Measurements from ENCODE around the gene RNGTT. TPM values are rescaled to one million over a fixed set of nuclear protein-coding genes. Genes with fewer than 3 reads are reported as not detected.
"Not testable (repeated sequence)": the region's sequence is repeated elsewhere in the genome, so short reads cannot be mapped to it uniquely, and the experiment has no call there.

The RNGTT gene
- total RNA-seq, 1 experiment from 2014 or later: 19.4 TPM

DNA sequence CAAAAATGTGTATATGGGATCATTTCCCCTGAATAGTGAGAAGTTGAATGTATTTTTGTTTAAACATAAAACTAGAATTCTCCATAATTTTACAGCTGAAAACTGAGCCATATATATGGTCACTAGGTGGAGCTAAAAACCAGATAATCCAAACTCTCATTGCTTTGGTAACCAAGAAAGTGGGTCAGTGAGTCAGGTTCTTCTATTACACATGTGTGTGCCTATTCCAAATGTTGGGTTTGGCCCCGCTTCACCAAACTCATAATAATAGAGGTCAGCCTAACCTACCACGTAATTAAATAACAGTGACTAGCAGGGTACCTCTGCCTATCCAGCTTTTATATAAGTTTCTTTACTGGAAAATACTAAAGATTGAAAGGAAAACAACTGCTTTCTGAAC is 19.3 kb upstream of the RNGTT start:
- Mint-ChIP-seq H3K4me3 (ENCODE audit: low read depth, unreplicated experiment) (no peak overlapping the region), H3K27ac (ENCODE audit: unreplicated experiment) (no peak overlapping the region), H3K36me3 (ENCODE audit: insufficient read depth, unreplicated experiment) (no peaks in the 10 kb centered on the region), H3K4me1 (ENCODE audit: low read depth, unreplicated experiment) (peaks cover 14% of the 10 kb centered on the region), H3K9me3 (ENCODE audit: low read depth, unreplicated experiment) (no peaks in the 10 kb centered on the region), H3K27me3 (ENCODE audit: unreplicated experiment) (no peaks in the 10 kb centered on the region)
- CTCF ChIA-PET: interaction anchor here (0.6 to 3.2 kb wide), 12 partner anchors 16 to 389 kb away, joined by 3 to 38 read pairs (median 4); partner anchors contain the start of genes PNRC1, RNGTT and SRSF12
- intact Hi-C loops (cut with micrococcal nuclease; ENCODE audit: unreplicated experiment): loop anchor here (1.0 to 2.0 kb wide), 4 partner anchors 102 to 386 kb away; no protein-coding TSS in a partner anchor
- no peak for DNase-seq
- TF ChIP-seq, protein P1, sequence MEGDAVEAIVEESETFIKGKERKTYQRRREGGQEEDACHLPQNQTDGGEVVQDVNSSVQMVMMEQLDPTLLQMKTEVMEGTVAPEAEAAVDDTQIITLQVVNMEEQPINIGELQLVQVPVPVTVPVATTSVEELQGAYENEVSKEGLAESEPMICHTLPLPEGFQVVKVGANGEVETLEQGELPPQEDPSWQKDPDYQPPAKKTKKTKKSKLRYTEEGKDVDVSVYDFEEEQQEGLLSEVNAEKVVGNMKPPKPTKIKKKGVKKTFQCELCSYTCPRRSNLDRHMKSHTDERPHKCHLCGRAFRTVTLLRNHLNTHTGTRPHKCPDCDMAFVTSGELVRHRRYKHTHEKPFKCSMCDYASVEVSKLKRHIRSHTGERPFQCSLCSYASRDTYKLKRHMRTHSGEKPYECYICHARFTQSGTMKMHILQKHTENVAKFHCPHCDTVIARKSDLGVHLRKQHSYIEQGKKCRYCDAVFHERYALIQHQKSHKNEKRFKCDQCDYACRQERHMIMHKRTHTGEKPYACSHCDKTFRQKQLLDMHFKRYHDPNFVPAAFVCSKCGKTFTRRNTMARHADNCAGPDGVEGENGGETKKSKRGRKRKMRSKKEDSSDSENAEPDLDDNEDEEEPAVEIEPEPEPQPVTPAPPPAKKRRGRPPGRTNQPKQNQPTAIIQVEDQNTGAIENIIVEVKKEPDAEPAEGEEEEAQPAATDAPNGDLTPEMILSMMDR (IDR thresholded peaks at IDR 0.05; ENCODE audit: unreplicated experiment): no peak
- no TSS peak for BruUV-seq (replicated peaks)

DNA sequence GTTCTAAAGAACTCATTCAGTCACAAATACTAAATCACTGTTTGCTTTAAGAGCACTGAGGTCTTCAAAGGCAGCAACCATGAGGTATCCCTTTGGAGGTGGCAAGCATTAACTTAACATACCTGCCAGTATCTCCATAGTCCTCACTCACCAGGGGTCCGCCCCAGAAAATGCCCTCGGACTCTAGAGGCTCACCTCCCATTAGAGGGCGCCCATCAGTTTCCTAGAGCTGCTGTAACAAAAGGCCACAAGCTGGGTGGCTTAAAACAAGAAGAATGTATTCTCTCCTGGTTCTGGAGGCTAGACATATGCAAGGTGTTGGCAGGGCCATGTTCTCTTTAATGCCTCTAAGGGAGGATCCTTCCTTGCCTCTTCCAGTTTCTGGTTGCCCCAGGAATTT is 12.0 kb upstream of the RNGTT start:
- no peaks in the 10 kb centered on the region for H3K36me3 Mint-ChIP-seq (ENCODE audit: insufficient read depth, unreplicated experiment)
- H3K27me3 Mint-ChIP-seq (ENCODE audit: unreplicated experiment): no peaks in the 10 kb centered on the region
- intact Hi-C loops (cut with micrococcal nuclease; ENCODE audit: unreplicated experiment): no loop called here

DNA sequence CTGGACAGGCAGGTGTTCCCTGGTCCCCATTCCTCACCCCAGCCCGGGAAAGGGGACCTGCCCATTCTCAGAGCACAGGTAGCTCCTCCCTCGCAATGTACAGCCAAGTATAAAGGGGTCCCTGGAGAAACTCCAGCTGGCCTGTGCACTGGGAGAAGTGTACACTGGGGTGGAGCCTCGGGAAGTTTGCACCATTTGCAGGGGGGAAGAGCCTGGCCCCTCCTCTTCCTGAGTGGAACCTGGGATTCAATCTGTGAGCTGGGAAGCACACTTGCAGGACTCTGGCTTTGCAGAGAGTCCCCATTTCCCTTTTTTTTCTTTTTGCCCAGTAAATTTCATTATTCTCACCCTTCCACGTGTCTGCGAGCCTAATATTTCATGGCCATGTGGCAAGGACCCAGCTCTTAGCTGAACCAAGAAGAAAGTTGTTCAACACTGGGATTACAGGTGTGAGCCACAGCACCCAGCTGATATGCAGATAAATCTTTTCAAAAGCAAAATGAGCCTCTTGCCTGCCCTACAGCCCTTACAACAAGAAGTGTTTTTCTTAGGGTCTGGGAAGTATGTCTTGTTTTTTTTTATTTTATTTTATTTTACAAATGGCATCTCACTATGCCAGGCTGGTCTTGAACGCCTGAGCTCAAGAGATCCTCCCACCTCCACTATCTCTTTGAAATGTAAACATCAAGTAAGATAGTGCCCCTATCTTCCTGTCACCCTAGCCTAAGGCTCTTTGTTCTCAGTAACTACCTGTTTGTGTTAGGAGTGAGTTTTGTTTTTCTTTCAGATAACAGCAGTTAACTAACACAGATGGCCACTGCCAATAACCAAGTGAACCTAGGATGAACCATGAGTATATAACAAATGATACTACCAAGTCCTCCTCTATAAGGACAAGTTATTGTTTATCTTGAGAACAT is 9.3 kb upstream of the RNGTT start:
- TF ChIP-seq, protein P1 (IDR thresholded peaks at IDR 0.05; ENCODE audit: unreplicated experiment): no peak
- H3K36me3 Mint-ChIP-seq (ENCODE audit: insufficient read depth, unreplicated experiment): no peaks in the 10 kb centered on the region
- CTCF ChIA-PET: interaction anchor here (1.0 kb wide), 1 partner anchor 25 kb away, joined by 3 read pairs; no protein-coding TSS in a partner anchor
- H3K4me1 Mint-ChIP-seq (ENCODE audit: low read depth, unreplicated experiment): peaks cover 6% of the 10 kb centered on the region
- H3K27me3 Mint-ChIP-seq (ENCODE audit: unreplicated experiment): no peaks in the 10 kb centered on the region
- no peak for DNase-seq
- peaks cover 3% of the 10 kb centered on the region for H3K9me3 Mint-ChIP-seq (ENCODE audit: low read depth, unreplicated experiment)
- H3K27ac Mint-ChIP-seq (ENCODE audit: unreplicated experiment): no peak overlapping the region
- no peak overlapping the region for H3K4me3 Mint-ChIP-seq (ENCODE audit: low read depth, unreplicated experiment)
- no TSS peak for BruUV-seq (replicated peaks)
- intact Hi-C loops (cut with micrococcal nuclease; ENCODE audit: unreplicated experiment): no loop called here

More for the DNA sequence above, 12.0 kb upstream of the RNGTT start:
- BruUV-seq (replicated peaks): no TSS peak
- Mint-ChIP-seq H3K4me1 (ENCODE audit: low read depth, unreplicated experiment) (peaks cover 6% of the 10 kb centered on the region), H3K4me3 (ENCODE audit: low read depth, unreplicated experiment) (no peak overlapping the region), H3K9me3 (ENCODE audit: low read depth, unreplicated experiment) (no peaks in the 10 kb centered on the region), H3K27ac (ENCODE audit: unreplicated experiment) (no peak overlapping the region)
- TF ChIP-seq, protein P1 (IDR thresholded peaks at IDR 0.05; ENCODE audit: unreplicated experiment): no peak
- CTCF ChIA-PET: interaction anchor here (0.6 kb wide), 1 partner anchor 111 kb away, joined by 3 read pairs; no protein-coding TSS in a partner anchor
- DNase-seq: no peak

DNA sequence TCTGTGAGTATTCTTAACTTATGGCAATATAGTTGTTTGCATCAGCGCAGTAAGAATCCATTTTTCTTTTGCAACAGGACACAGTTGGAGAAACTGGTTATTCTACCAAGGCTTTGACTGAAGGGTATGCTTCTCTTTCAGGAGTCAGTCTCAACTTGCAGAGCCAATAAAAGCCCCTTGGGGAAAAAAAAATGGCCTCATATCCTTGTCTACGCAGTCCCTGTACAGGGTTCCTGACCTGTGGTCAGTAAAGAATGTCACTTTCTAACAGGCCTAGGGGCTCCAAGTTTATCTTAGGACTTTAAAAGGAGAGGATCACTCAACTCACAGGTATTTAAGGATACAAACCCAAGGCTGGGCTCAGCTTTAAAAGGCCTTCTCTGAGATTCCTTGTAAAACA is 6.9 kb upstream of the RNGTT start:
- BruUV-seq (replicated peaks): no TSS peak
- no peaks in the 10 kb centered on the region for H3K27me3 Mint-ChIP-seq (ENCODE audit: unreplicated experiment)
- H3K9me3 Mint-ChIP-seq (ENCODE audit: low read depth, unreplicated experiment): peaks cover 3% of the 10 kb centered on the region
- CTCF ChIA-PET: no interaction called here
- TF ChIP-seq, protein P1 (IDR thresholded peaks at IDR 0.05; ENCODE audit: unreplicated experiment): no peak
- no peak overlapping the region for H3K27ac Mint-ChIP-seq (ENCODE audit: unreplicated experiment)
- no peaks in the 10 kb centered on the region for H3K36me3 Mint-ChIP-seq (ENCODE audit: insufficient read depth, unreplicated experiment)
- intact Hi-C loops (cut with micrococcal nuclease; ENCODE audit: unreplicated experiment): no loop called here
- no peak overlapping the region for H3K4me3 Mint-ChIP-seq (ENCODE audit: low read depth, unreplicated experiment)
- peaks cover 6% of the 10 kb centered on the region for H3K4me1 Mint-ChIP-seq (ENCODE audit: low read depth, unreplicated experiment)
- no peak for DNase-seq

DNA sequence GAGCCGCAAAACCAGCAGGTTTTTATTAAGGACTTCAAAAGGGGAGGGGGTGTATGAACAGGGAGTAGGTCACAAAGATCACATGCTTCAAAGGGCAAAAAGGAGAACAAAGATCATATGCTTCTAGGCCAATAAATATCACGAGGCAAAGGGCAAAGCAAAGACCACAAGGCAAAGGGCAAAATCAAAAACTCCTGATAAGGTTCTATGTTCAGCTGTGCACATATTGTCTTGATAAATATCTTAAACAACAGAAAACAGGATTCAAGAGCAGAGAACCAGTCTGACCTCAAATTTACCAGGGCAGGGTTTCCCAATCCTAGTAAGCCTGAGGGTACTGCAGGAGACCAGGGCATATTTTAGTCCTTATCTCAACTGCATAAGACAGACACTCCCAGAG is 5.8 kb upstream of the RNGTT start:
- H3K4me1 Mint-ChIP-seq (ENCODE audit: low read depth, unreplicated experiment): peaks cover 14% of the 10 kb centered on the region
- H3K27me3 Mint-ChIP-seq (ENCODE audit: unreplicated experiment); H3K4me3 Mint-ChIP-seq (ENCODE audit: low read depth, unreplicated experiment); H3K36me3 Mint-ChIP-seq (ENCODE audit: insufficient read depth, unreplicated experiment); H3K27ac Mint-ChIP-seq (ENCODE audit: unreplicated experiment); intact Hi-C loops (cut with micrococcal nuclease; ENCODE audit: unreplicated experiment); CTCF ChIA-PET; BruUV-seq (replicated peaks); H3K9me3 Mint-ChIP-seq (ENCODE audit: low read depth, unreplicated experiment); DNase-seq: not testable (repeated sequence)
